SK-N-MC (cell line): ENCODE results near the gene TPPP3.
"Not testable (repeated sequence)": the region's sequence is repeated elsewhere in the genome, so short reads cannot be mapped to it uniquely, and the experiment has no call there.

Experiments used
- DNase-seq: peaks from one replicate; pipeline ENCODE4 v3.0.0-alpha.2; 2011; ENCODE audit warnings: low read depth, low spot score
- H3K27ac ChIP-seq: fragments of 200-600 bp; sonication (generic); 2 replicates; pipeline ENCODE4 v1.5.1; 2016; ENCODE audit warnings: mixed run types
- H3K36me3 ChIP-seq: fragments of 200-600 bp; sonication (generic); 2 replicates; pipeline ENCODE4 v1.6.1; 2017; ENCODE audit warnings: antibody characterized with exemption, low read length, mixed read lengths; ENCODE audit not compliant: insufficient read depth
- H3K4me3 ChIP-seq: fragments of 200-600 bp; sonication (generic); 2 replicates; pipeline ENCODE4 v1.5.1; 2016
- H3K9ac ChIP-seq: fragments of 200-600 bp; sonication (generic); 2 replicates; pipeline ENCODE4 v1.8.0; 2017; ENCODE audit warnings: mixed run types, mixed read lengths; ENCODE audit not compliant: insufficient read length
- H3K9me3 ChIP-seq: fragments of 200-600 bp; sonication (generic); 2 replicates; pipeline ENCODE4 v1.6.1; 2017; ENCODE audit warnings: low read depth, mild to moderate bottlenecking, antibody characterized with exemption, low read length, moderate library complexity, mixed read lengths
- EZH2 ChIP-seq: fragments of 200-600 bp; sonication (generic); IDR thresholded peaks from one replicate; pipeline ENCODE4 v1.6.1; 2017; ENCODE audit warnings: antibody characterized with exemption
- FOXP2 ChIP-seq: optimal IDR thresholded peaks from 2 replicates; pipeline ENCODE3; 2011; ENCODE audit warnings: mild to moderate bottlenecking, moderate library complexity; ENCODE audit not compliant: insufficient read depth; ENCODE audit errors: extremely low read length, control extremely low read depth
- POLR2AphosphoS5 ChIP-seq: IDR thresholded peaks from 2 replicates; pipeline ENCODE4 v1.6.1; 2012; ENCODE audit warnings: mild to moderate bottlenecking, low read depth, low read length, borderline replicate concordance

The TPPP3 gene

DNA sequence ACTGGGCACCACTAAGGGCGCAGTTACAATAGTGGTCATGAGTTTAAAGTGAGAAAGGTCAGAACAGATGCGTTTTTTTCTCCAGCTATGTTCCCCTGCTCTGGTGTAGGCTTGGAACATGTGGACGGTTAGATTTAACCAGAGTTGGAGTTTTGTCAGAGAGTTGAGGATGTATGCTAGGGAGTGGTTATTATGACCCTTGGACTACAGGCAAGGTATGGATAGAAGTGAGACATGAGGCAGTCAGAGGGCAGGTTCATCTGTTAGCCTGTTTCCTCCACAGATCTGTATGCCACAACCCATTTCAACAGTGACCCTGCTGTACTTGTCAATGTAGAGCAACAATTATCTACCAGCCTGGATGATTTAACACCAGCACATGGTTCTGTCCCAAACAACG is 22.6 kb downstream of the TPPP3 start:
- Histone ChIP-seq H3K27ac (no peak overlapping the region), H3K4me3 (no peak overlapping the region), H3K9ac (no peak overlapping the region), H3K9me3 (no peaks in the 10 kb centered on the region), H3K36me3 (no peaks in the 10 kb centered on the region)
- no peak for DNase-seq
- TF ChIP-seq EZH2 (no peak), FOXP2 (no peak), POLR2AphosphoS5 (no peak)

DNA sequence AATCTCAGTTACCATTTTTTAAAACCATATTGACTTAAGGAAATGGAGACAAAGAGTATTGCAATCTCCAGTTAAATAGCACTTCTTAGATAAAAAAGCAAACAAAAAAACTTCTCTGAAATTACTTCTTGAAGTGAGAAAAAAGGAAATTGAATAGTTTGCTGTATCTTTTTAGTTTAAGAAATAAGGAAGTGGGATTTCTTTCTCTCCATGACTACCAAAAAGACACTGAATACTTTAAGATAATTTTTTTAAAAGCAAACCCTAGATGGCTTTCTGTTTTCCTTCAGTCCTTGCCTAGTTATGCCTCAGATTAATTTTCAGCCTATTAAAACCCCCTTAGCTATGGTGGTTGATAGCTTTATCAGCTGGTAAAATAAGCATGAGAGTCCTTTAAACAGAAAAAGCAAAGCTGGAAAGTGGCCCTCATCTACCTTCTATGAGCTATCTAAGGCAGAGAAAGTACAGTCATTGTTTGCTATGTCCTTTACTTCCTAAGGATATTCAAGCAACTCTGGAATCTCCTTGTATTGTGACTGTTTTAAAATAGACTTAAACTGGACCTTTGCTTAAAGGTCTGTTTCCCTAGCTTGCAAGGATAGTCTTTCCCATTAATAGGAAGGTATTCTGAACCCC is 28.6 kb downstream of the TPPP3 start:
- no peak overlapping the region for H3K27ac ChIP-seq
- no peak overlapping the region for H3K9ac ChIP-seq
- H3K9me3 ChIP-seq: no peaks in the 10 kb centered on the region
- no peak for DNase-seq
- H3K4me3 ChIP-seq: no peak overlapping the region
- H3K36me3 ChIP-seq: no peaks in the 10 kb centered on the region
- TF ChIP-seq POLR2AphosphoS5: no peak
- TF ChIP-seq FOXP2: no peak
- TF ChIP-seq EZH2: no peak

DNA sequence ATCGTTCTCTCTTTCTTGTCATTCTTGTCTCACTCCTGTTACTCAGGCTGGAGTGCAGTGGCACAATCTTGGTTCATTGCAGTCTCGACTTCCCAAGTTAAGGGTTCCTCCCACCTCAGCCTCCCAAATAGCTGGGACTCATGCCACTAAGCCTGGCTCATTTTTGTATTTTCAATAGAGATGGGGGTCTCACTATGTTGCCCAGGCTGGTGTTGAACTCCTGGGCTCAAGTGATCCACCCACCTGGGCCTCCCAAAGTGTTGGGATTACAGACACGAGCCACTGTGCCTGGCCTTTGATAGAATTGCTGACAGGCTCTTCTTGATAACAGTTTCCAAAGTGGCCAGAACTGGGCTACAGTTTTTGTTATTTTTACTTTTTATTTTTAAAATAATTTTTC is 32.3 kb downstream of the TPPP3 start:
- no peak overlapping the region for H3K9ac ChIP-seq
- H3K36me3 ChIP-seq: no peaks in the 10 kb centered on the region
- H3K4me3 ChIP-seq: no peak overlapping the region
- H3K9me3 ChIP-seq: no peaks in the 10 kb centered on the region
- no peak for TF ChIP-seq EZH2
- TF ChIP-seq POLR2AphosphoS5: no peak
- no peak for TF ChIP-seq FOXP2
- H3K27ac ChIP-seq: no peak overlapping the region
- DNase-seq: no peak

DNA sequence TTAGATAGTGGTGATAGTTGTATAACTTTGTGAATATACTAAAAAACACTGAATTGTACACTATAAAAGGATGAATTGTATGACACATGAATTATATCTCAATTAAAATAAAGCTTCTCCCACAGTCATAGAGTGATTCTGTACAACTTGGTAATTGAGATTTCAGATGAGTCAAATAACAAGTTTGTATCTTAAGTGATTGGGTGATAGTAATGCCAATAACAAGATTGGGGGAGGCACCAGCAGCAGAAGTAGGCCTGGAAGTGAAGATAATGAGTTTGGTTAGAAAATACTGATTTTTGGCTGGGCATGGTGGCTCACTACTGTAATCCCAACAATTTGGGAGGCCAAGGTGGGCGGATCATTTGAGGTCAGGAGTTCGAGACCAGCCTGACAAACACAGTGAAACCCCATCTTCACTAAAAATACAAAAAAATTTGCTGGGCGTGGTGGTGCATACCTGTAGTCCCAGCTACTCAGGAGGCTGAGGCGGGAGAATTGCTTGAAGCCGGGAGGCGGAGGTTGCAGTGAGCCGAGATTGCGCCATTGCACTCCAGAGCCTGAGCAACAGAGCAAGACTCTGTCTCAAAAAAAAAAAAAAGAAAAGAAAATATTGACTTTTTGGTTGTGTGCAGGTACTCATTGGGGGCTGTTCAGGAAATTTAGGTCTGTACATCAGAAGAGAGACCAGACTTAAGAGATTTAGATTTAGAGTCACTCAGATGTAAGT is 33.6 kb downstream of the TPPP3 start:
- H3K36me3 ChIP-seq, H3K4me3 ChIP-seq, H3K9ac ChIP-seq, DNase-seq, H3K27ac ChIP-seq, H3K9me3 ChIP-seq: not testable (repeated sequence)

DNA sequence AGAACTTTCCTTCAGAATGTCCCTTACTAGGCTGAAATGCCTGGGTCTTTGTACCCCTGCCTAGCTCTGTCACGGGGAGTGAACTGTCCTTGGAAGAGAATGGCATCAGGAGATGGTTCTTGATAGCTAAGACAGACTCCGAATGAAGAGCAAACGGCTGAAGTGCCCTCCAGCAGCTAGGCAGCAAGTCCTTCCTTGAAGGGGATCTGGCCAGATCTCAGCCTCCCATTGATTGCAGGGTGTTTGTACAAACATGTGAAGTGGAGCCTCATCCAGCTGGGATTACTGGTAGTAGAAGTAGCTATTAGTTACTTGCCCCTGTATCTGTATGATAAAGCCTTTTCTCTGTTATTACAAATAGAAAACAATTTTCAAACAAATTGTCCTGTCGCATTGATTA is 35.7 kb downstream of the TPPP3 start:
- Histone ChIP-seq H3K9me3 (no peaks in the 10 kb centered on the region), H3K4me3 (no peak overlapping the region), H3K36me3 (no peaks in the 10 kb centered on the region), H3K27ac (no peak overlapping the region), H3K9ac (no peak overlapping the region)
- TF ChIP-seq POLR2AphosphoS5 (no peak), EZH2 (no peak), FOXP2 (no peak)
- DNase-seq: no peak

DNA sequence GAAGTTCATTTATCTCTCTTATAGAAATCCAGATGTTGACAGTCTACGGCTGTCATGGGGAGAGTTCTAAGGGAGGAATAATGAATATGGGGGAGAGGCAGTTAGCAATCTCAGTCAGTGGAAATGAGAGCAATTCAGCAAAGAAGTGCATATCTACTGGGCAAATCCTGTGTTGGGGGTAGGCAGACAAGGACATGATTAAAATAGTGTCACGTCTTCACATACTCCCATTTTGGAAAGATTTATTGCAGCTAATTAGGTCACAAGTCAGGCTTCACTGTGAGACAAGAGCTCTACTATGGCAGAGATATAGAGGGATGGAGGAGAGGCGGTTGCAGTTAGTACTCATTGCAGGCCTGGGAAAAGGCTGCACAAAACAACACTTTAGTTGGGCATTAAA is 36.9 kb downstream of the TPPP3 start:
- Histone ChIP-seq H3K9me3 (no peaks in the 10 kb centered on the region), H3K9ac (no peak overlapping the region), H3K4me3 (no peak overlapping the region), H3K27ac (no peak overlapping the region), H3K36me3 (no peaks in the 10 kb centered on the region)
- TF ChIP-seq POLR2AphosphoS5: no peak
- no peak for DNase-seq

DNA sequence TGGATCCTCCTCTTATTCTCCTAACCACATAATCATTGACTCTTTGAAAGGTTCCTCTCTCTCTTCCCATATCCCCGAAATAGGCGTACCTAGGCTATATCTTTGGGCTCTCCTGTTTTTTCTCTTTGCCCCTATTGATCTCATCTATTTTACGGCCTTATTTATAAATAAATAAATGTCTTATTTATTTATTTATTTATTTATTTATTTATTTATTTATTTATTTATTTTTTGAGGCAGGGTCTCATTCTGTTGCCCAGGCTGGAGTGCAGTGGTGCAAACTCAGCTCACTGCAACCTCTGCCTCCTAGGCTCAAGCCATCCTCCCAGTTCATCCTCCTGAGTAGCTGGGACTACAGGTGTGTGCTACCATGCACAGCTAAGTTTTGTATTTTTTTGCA is 40.8 kb downstream of the TPPP3 start:
- not testable (repeated sequence) for H3K9me3 ChIP-seq, H3K4me3 ChIP-seq, H3K27ac ChIP-seq, H3K36me3 ChIP-seq, DNase-seq, H3K9ac ChIP-seq

DNA sequence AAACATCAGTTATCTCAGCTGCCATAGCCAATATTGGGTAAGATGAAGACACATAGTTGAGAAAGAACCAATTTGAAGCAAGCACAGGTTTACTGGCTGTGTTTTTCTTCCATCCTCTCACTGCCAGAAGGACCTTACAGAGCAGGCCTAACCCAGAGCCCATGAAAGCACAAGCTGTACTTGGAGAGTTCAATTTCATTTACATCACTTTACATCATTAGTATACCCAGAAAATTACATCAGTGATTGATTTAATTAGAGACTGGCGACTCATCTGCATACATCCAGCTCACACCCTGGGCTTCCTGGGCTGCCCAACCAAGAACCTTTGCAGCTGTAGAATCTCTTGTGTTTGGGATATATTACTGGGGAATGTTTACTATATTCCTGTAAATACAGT is 43.0 kb downstream of the TPPP3 start:
- Histone ChIP-seq H3K4me3 (no peak overlapping the region), H3K27ac (no peak overlapping the region), H3K36me3 (no peaks in the 10 kb centered on the region), H3K9ac (no peak overlapping the region), H3K9me3 (no peaks in the 10 kb centered on the region)
- TF ChIP-seq POLR2AphosphoS5: no peak
- TF ChIP-seq EZH2: no peak
- TF ChIP-seq FOXP2: no peak
- no peak for DNase-seq

DNA sequence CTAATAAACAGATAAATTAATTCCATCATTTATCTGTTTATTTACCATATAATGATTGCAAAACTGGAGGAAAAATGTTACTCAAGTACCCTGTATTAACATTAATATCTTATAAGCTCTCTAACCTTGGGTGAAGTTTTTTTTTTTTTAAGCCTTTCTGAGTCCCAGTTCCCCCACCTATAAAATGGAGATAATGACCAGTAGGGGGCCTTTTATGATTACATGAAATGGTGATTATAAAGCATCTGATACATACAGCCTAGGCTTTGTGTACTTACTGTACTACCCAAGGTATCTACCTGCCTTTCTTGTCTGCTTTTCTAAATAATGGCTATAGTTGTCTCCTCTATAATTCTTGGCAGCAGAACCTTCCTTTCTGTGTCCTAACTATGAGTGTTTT is 44.1 kb downstream of the TPPP3 start:
- H3K9me3 ChIP-seq: no peaks in the 10 kb centered on the region
- TF ChIP-seq POLR2AphosphoS5 (no peak), EZH2 (no peak), FOXP2 (no peak)
- H3K9ac ChIP-seq: no peak overlapping the region
- H3K36me3 ChIP-seq: no peaks in the 10 kb centered on the region
- no peak for DNase-seq
- no peak overlapping the region for H3K27ac ChIP-seq
- no peak overlapping the region for H3K4me3 ChIP-seq
